GM13976 (cell line): ENCODE results near the gene ALK.

Experiments used
- DNase-seq: peaks from one replicate; pipeline ENCODE4 v3.0.0; 2012; ENCODE audit warnings: low spot score
- CTCF ChIP-seq: IDR thresholded peaks from 2 replicates; pipeline ENCODE4 v1.5.1; 2012; ENCODE audit warnings: borderline replicate concordance, mild to moderate bottlenecking; ENCODE audit not compliant: insufficient read depth; ENCODE audit errors: extremely low read depth, missing control alignments, control extremely low read depth
- in situ Hi-C: fragments of 300-500 bp; cut with MboI; formaldehyde crosslinking; loops from one replicate; pipeline ENCODE4 v1.12.0; 2022; ENCODE audit warnings: low sequenced_read_pairs, mixed read lengths, inconsistent platforms; ENCODE audit not compliant: unreplicated experiment

The ALK gene

DNA sequence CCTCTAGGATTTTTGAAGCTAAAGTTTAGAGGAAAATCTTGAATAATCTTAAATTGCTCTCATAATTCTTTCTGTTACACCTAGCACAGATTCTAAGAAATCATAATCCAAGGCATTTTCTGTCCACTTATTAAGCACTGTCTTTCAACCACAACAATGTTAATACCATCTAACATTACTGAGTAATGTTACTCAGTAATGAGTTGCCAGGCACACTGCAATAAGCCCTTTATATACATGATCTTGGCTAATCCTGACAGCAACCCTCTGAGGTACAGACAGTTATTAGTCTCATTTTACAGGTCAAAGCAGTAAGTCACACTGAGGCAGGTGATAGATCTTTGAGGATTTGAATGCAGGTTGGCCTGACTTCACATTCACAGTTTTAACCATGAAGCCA is 291.9 kb downstream of the ALK start:
- in situ Hi-C loops, result no loop called here
- no peak for DNase-seq
- TF ChIP-seq CTCF, result no peak

DNA sequence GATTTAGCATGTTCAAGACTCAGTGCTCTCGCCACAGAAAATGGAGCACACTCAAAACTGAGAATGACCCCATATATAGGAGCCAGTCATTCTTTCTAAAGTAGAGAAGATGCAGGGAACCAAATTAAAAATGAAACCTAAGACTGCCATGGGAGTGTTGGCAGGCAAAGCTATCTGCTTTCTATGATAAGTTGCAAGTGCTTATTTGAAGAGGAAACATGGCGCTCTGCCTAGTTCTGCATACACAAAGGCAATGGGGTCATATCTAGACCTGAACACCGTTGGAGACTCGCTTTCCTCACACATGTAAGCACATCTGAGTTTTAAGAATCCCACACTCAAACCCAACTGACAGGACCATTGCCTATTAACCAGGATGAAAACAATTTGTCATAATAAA is 292.5 kb downstream of the ALK start:
- in situ Hi-C loops, result no loop called here
- no peak for DNase-seq
- TF ChIP-seq CTCF, result no peak

GRCh38 chr2:29628108-29628745 is 293.2 kb downstream of the ALK start:
- no peak for DNase-seq
- TF ChIP-seq CTCF, result no peak
- in situ Hi-C loops, result no loop called here

DNA sequence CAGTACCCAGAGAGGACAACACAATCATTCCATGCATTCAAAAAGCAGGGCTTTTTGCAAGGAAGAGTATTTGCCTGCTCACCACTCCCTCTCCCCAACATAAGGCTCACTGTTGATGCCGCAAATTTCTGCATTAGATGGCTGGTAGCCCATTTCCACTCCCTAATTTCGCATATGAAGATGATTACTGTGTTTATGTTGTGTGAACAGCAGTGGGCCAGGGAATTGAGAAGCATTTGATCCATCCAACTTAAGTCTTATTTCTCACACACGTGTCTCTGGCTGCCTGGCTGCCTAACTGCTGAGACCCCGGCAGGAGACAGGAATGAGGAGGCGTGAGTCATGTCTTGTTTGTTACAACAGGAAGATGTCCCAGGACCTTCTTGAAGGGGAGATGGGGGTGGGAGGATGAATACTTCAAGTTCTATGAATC is 294.1 kb downstream of the ALK start:
- no peak for DNase-seq
- no peak for TF ChIP-seq CTCF
- in situ Hi-C loops, result no loop called here

GRCh38 chr2:29620890-29621289 is 300.5 kb downstream of the ALK start:
- in situ Hi-C loops, result no loop called here
- no peak for DNase-seq
- no peak for TF ChIP-seq CTCF

GRCh38 chr2:29619689-29620088 is 301.7 kb downstream of the ALK start:
- DNase-seq, result no peak
- no peak for TF ChIP-seq CTCF
- in situ Hi-C loops, result no loop called here
